HepG2 (cell line): ENCODE data around the gene PTPMT1. TPM values are rescaled to one million over a fixed set of nuclear protein-coding genes. Genes with fewer than 3 reads are reported as not detected.
A peak's percentile ranks its signal among the peaks of the same experiment; 100 is the strongest.

Experiments
- CEBPB ChIP-seq: IDR thresholded peaks from 2 replicates; pipeline ENCODE4 v1.6.1; 2011; ENCODE audit warnings: low read depth, low read length, improper control_type of control experiment, borderline replicate concordance
- HOXA9 ChIP-seq: sonication (generic); formaldehyde crosslinking; IDR thresholded peaks from 2 replicates; pipeline ENCODE4 v1.8.1; 2022; ENCODE audit warnings: missing genetic modification reagents, mild to moderate bottlenecking, moderate library complexity, borderline replicate concordance
- LBX2 ChIP-seq: sonication (generic); formaldehyde crosslinking; IDR thresholded peaks from 2 replicates; pipeline ENCODE4 v1.5.0; 2020; ENCODE audit warnings: missing genetic modification reagents, mild to moderate bottlenecking, borderline replicate concordance
- MED8 ChIP-seq: sonication (generic); formaldehyde crosslinking; IDR thresholded peaks from 2 replicates; pipeline ENCODE4 v1.8.1; 2023; ENCODE audit warnings: mild to moderate bottlenecking, missing genetic modification reagents; ENCODE audit not compliant: insufficient replicate concordance
- MIER2 ChIP-seq: IDR thresholded peaks from 2 replicates; pipeline ENCODE4 v1.6.1; 2016; ENCODE audit warnings: missing biosample characterization, missing genetic modification reagents
- NFAT5 ChIP-seq: sonication (generic); formaldehyde crosslinking; IDR thresholded peaks from 2 replicates; pipeline ENCODE4 v1.4.0; 2020; ENCODE audit warnings: missing genetic modification reagents
- NFKBIZ ChIP-seq: IDR thresholded peaks from 2 replicates; pipeline ENCODE4 v1.6.1; 2018; ENCODE audit warnings: missing genetic modification reagents, missing compliant biosample characterization
- PLRG1 ChIP-seq: fragments of 450-650 bp; conservative IDR thresholded peaks from 2 replicates; pipeline ENCODE4 v1.6.1; 2016
- SALL1 ChIP-seq: sonication (generic); formaldehyde crosslinking; IDR thresholded peaks from 2 replicates; pipeline ENCODE4 v1.8.0; 2022; ENCODE audit warnings: mild to moderate bottlenecking, missing genetic modification reagents
- SNAPC2 ChIP-seq: sonication (generic); formaldehyde crosslinking; IDR thresholded peaks from 2 replicates; pipeline ENCODE4 v1.8.1; 2022; ENCODE audit warnings: mild to moderate bottlenecking, missing genetic modification reagents
- TBX2 ChIP-seq: sonication (generic); formaldehyde crosslinking; IDR thresholded peaks from 2 replicates; pipeline ENCODE4 v1.5.0; 2020; ENCODE audit warnings: missing genetic modification reagents, mild to moderate bottlenecking, borderline replicate concordance
- TFDP2 ChIP-seq: sonication (generic); formaldehyde crosslinking; IDR thresholded peaks from 2 replicates; pipeline ENCODE4 v1.4.0; 2020; ENCODE audit warnings: missing genetic modification reagents
- UBTF ChIP-seq: sonication (generic); formaldehyde crosslinking; IDR thresholded peaks from 2 replicates; pipeline ENCODE4 v1.4.0; 2020; ENCODE audit warnings: mild to moderate bottlenecking, missing genetic modification reagents
- XRCC5 ChIP-seq: fragments of 200-400 bp; formaldehyde crosslinking; optimal IDR thresholded peaks from 2 replicates; pipeline ENCODE3; 2017; ENCODE audit warnings: mild to moderate bottlenecking, low read length
- ZC3H4 ChIP-seq: sonication (generic); formaldehyde crosslinking; IDR thresholded peaks from 2 replicates; pipeline ENCODE4 v1.4.0; 2020; ENCODE audit warnings: missing genetic modification reagents, borderline replicate concordance
- ZNF362 ChIP-seq: sonication (generic); formaldehyde crosslinking; IDR thresholded peaks from 2 replicates; pipeline ENCODE4 v1.4.0; 2020; ENCODE audit warnings: missing genetic modification reagents, mild to moderate bottlenecking, borderline replicate concordance
- ZNF460 ChIP-seq: sonication (generic); formaldehyde crosslinking; IDR thresholded peaks from 2 replicates; pipeline ENCODE4 v1.5.1; 2020; ENCODE audit warnings: missing genetic modification reagents, mild to moderate bottlenecking, borderline replicate concordance
- polyA plus RNA-seq, 8 experiments: library from polyadenylated mRNA; depleted of rRNA in 3 of 8; stranded (reverse) in 7 of 8; unstranded in 1 of 8; fragments of >200 nt; fragmentation: Illumina TruSeq in 4 of 8; extraction: Trizol in 4 of 8; gene quantifications; 2 replicates each; pipeline versions ENCODE4 v1.2.1 to v1.2.3, GENCODE V29; 2011 to 2016; ENCODE audit warnings: low read depth in 4 of 8, missing spikeins in 1 of 8, mixed read lengths in 1 of 8; ENCODE audit not compliant: insufficient read depth in 1 of 8
- total RNA-seq, 5 experiments: library from RNA; depleted of rRNA; stranded (reverse); fragments of >200 nt; fragmentation: Illumina TruSeq; extraction: Trizol; gene quantifications; 2 replicates each; pipeline ENCODE4 v1.2.3, GENCODE V29; 2016; ENCODE audit warnings: low read depth in 1 of 5

PTPMT1 gene
- total and polyA plus RNA-seq, 2 of the 13 experiments (the other 11 are each of a cell fraction or from before 2014, with no cell fraction given), result 55.6 to 129 TPM

GRCh38 chr11:47516984-47517853 lies 48.2 kb upstream of the PTPMT1 start (continued):
- TF ChIP-seq ZNF362 (CRISPR knock-in tag), result peak; percentile 76
- TF ChIP-seq HOXA9 (CRISPR knock-in tag), result no peak
- no peak for TF ChIP-seq TBX2 (CRISPR knock-in tag)
- TF ChIP-seq PLRG1, result no peak
- no peak for TF ChIP-seq SNAPC2 (CRISPR knock-in tag)
- peak; percentile 39; the same call in 1 of the 2 replicates for TF ChIP-seq SALL1 (CRISPR knock-in tag)
- no peak for TF ChIP-seq ZC3H4 (CRISPR knock-in tag)
- peak; percentile 4; the same call in 1 of the 2 replicates for TF ChIP-seq TFDP2 (CRISPR knock-in tag)
- TF ChIP-seq MIER2 (CRISPR knock-in tag), result no peak
- TF ChIP-seq NFKBIZ (CRISPR knock-in tag), result no peak
- TF ChIP-seq CEBPB, result peak; percentile 59; the same call in 1 of the 2 replicates
- no peak for TF ChIP-seq LBX2 (CRISPR knock-in tag)
- TF ChIP-seq XRCC5, result no peak
- peak; percentile 90 for TF ChIP-seq ZNF460 (CRISPR knock-in tag)
- no peak for TF ChIP-seq NFAT5
- TF ChIP-seq UBTF (CRISPR knock-in tag), result no peak
- TF ChIP-seq MED8 (CRISPR knock-in tag), result no peak
